Muscle of leg (tissue), 11 donors: ENCODE data around the gene RPS4Y1. TPM values are rescaled to one million over a fixed set of nuclear protein-coding genes. Genes with fewer than 3 reads are reported as not detected.
"Not testable (repeated sequence)": the region's sequence is repeated elsewhere in the genome, so short reads cannot be mapped to it uniquely, and the experiment has no call there.

Experiments
- DNase-seq: peaks from one replicate; pipeline ENCODE4 v3.0.0; 2013
- H3K27ac ChIP-seq: one replicate; pipeline ENCODE4 v1.5.1; 2013; ENCODE audit warnings: mild to moderate bottlenecking, low read length, control low read depth
- H3K27me3 ChIP-seq: one replicate; pipeline ENCODE4 v1.6.1; 2013; ENCODE audit warnings: low read length; ENCODE audit not compliant: control insufficient read depth, insufficient read depth
- H3K36me3 ChIP-seq: one replicate; pipeline ENCODE4 v1.6.1; 2013; ENCODE audit warnings: low read length; ENCODE audit not compliant: control insufficient read depth, insufficient read depth
- H3K4me1 ChIP-seq: one replicate; pipeline ENCODE4 v1.6.1; 2013; ENCODE audit warnings: low read length; ENCODE audit not compliant: control insufficient read depth, insufficient read depth
- H3K4me3 ChIP-seq: one replicate; pipeline ENCODE4 v1.5.1; 2013; ENCODE audit warnings: low read length, control low read depth
- H3K9me3 ChIP-seq: replicated peaks from 2 replicates; pipeline ENCODE4 v1.6.1; 2013; ENCODE audit warnings: low read depth, low read length; ENCODE audit not compliant: control insufficient read depth
- WGBS: methylation state at CpG from one replicate; pipeline ENCODE4 v1.1.5; 2013; ENCODE audit warnings: missing lambda C conversion rate; ENCODE audit not compliant: insufficient coverage; 5-methylcytosine and 5-hydroxymethylcytosine counted together
- polyA plus RNA-seq, 8 donors: library from polyadenylated mRNA; unstranded; fragments of 120-200 nt; gene quantifications; one replicate each; pipeline versions ENCODE4 v1.2.1 to v1.2.3, GENCODE V29; 2013; ENCODE audit warnings: inconsistent platforms in 1 of 8, low replicate concordance in 1 of 8; ENCODE audit not compliant: insufficient read length in 8 of 8, insufficient read depth in 1 of 8
- total RNA-seq: library from RNA; stranded (reverse); fragments of 120-200 nt; gene quantifications from one replicate; pipeline ENCODE4 v1.2.4, GENCODE V29; 2013

RPS4Y1 gene
- total and polyA plus RNA-seq, 9 donors = 577 to 742 (median 651) TPM; not detected in 1

DNA sequence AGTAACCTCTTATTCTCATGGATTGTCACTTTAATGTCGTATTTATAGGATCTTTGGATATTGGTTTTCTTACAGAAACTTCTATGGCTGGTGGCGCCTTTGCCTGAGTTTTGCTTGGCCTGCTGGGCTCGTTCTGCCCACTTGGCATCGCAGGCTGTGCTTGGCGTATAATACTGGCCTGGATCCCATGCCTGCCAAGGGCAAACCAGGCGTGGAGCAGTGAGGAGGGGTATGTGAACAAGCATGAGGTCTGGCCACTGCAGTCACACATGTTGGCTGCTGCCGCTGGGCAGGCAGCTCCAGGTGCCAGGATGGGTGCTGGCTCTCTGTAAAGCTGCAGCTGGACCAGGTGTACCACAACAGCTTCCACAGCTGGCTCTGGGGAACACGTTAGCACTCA lies 26.1 kb downstream of the RPS4Y1 start:
- no peaks in the 10 kb centered on the region for H3K27me3 ChIP-seq
- no peak overlapping the region for H3K27ac ChIP-seq
- no CpG with 5 or more reads among the region's 8 CpGs for WGBS
- no peak overlapping the region for H3K4me3 ChIP-seq
- no peaks in the 10 kb centered on the region for H3K4me1 ChIP-seq
- no peaks in the 10 kb centered on the region for H3K9me3 ChIP-seq
- no peak for DNase-seq
- no peaks in the 10 kb centered on the region for H3K36me3 ChIP-seq

DNA sequence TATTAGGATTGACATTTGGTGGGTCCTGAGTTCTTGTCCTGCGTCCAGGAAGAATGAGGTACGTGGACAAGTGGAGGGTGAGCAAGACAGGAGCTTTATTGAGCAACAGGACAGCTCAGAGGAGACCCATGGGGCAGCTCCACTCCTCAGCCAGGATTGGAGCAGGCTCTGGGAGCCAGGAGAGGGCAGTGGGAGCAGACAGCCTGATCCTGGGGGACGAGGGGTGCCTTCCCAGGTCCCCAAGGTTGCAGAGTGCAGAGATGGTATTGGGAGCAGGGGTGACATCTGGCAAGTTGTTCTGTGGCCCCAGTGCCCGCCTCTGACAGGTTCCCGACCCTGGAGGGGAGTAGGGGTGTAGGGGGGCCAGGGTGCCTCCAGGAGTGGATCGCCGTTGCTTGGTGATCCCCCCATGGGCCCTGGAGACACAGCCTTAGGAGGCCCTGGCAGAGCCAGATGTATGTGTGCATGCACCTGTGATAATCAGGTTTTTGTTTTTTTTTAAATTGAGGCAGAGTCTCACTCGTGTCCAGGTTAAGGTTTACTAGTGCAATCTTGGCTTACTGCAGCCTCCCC lies 26.7 kb downstream of the RPS4Y1 start:
- no CpG with 5 or more reads among the region's 8 CpGs for WGBS
- no peaks in the 10 kb centered on the region for H3K27me3 ChIP-seq
- H3K36me3 ChIP-seq = no peaks in the 10 kb centered on the region
- no peak overlapping the region for H3K4me3 ChIP-seq
- H3K27ac ChIP-seq = no peak overlapping the region
- H3K4me1 ChIP-seq = no peaks in the 10 kb centered on the region
- no peaks in the 10 kb centered on the region for H3K9me3 ChIP-seq
- DNase-seq = no peak

DNA sequence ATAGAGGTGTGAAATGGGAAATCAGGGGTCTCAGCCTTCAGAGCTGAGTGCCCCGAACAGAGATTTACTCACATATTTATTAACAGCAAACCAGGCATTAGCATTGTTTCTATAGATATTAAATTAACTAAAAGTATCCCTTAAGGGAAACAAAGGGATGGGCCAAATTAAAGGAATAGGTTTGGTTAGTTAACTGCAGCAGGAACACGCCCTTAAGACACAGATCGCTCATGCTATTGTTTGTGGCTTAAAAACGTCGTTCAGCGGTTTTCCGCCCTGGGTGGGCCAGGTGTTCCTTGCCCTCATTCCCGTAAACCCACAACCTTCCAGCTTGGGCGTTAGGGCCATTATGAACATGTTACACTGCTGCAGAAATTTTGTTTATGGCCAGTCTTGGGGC lies 30.8 kb downstream of the RPS4Y1 start:
- not testable (repeated sequence) for DNase-seq, H3K4me1 ChIP-seq, H3K27ac ChIP-seq, H3K4me3 ChIP-seq, H3K9me3 ChIP-seq, H3K36me3 ChIP-seq, H3K27me3 ChIP-seq
- WGBS = no CpG with 5 or more reads among the region's 9 CpGs

DNA sequence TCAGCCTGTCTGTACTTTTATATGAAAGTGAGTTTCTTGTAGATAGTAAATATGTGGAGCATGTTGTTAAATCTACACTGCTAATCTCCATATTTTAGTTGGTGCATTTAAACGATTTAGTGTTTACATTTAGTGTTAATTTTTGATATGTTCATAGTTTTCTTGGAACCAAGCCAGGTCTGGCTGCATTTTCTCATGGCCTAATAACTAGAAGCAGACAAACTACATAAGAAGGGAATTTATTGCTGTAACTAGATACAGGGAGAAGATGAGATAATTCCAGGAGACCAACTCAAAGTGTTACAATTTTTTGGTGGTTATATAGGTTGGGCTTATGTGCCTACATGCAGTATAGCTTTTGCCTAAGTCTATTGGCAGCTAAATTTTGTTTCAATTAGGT lies 32.8 kb downstream of the RPS4Y1 start:
- WGBS = no CpG with 5 or more reads among the region's 1 CpG

DNA sequence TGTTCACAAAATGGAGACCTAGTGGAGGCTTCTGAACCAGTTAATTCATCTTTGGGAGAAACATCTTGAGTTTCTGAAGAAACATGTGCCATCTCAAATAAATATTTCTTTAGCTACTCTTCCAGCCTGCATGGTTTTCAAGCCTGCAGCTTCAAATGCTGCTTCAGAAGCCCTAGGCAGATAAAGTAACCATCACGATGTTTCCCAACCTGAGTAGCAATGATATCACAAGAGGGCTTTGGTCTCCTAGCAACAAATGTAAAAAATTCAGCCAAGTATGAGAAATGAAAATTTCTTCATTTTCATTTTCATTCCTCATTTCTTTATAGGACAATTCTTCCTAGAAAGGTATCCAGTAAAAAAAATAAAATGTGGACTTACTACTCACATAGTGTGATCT lies 42.2 kb downstream of the RPS4Y1 start:
- no peak for DNase-seq
- H3K27me3 ChIP-seq = no peaks in the 10 kb centered on the region
- no peak overlapping the region for H3K27ac ChIP-seq

More for the DNA sequence above, 32.8 kb downstream of the RPS4Y1 start:
- no peaks in the 10 kb centered on the region for H3K9me3 ChIP-seq
- H3K36me3 ChIP-seq = no peaks in the 10 kb centered on the region
- H3K4me1 ChIP-seq = no peaks in the 10 kb centered on the region
- H3K27me3 ChIP-seq = no peaks in the 10 kb centered on the region
- H3K4me3 ChIP-seq = no peak overlapping the region
- H3K27ac ChIP-seq = no peak overlapping the region
- DNase-seq = no peak

DNA sequence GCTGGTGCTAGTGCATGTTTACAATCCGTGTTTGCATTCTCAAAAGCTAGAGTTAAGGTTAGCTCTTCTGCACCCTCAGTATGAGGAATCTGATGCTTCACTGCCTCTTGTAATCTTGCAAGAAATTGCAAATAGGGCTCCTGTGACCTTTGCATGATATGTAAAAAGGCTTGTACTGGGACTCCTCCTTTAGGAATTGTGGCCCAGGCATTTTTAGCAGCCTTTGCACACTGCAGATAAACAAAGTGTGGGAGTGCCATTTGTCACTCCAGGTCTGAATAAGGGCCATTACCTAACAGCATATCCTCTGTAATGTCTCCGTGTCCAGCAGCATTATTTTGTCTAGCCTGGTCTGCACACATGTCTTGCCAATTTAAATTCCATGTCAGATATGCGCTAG lies 44.5 kb downstream of the RPS4Y1 start:
- WGBS = no CpG with 5 or more reads among the region's 3 CpGs
- Histone ChIP-seq H3K4me3 (no peak overlapping the region), H3K4me1 (no peaks in the 10 kb centered on the region), H3K27me3 (no peaks in the 10 kb centered on the region), H3K9me3 (no peaks in the 10 kb centered on the region), H3K27ac (no peak overlapping the region), H3K36me3 (no peaks in the 10 kb centered on the region)
- DNase-seq = no peak

More for the DNA sequence above, 42.2 kb downstream of the RPS4Y1 start:
- H3K9me3 ChIP-seq = no peaks in the 10 kb centered on the region
- no peak overlapping the region for H3K4me3 ChIP-seq
- WGBS = no CpG with 5 or more reads among the region's 1 CpG
- no peaks in the 10 kb centered on the region for H3K4me1 ChIP-seq
- H3K36me3 ChIP-seq = no peaks in the 10 kb centered on the region

DNA sequence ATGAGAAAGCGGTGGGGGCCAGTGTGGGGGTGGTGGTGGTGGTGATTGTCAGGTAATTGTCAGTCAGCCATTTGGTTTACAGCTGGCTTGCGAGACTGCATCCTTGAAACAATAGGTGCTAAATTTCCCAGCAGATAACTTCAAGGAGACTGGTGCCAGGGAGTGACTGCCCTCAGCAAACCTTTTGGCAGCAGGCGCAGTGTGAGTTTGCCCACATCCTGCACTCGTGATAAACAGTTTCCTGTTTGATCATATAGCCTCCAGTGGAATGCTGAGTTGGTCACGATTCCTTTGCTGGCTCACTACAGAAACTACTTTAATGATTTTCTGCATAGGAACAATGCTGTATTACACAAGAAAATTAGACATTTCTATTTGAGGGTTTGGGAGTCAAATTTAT lies 46.0 kb downstream of the RPS4Y1 start:
- H3K9me3 ChIP-seq = no peaks in the 10 kb centered on the region

DNA sequence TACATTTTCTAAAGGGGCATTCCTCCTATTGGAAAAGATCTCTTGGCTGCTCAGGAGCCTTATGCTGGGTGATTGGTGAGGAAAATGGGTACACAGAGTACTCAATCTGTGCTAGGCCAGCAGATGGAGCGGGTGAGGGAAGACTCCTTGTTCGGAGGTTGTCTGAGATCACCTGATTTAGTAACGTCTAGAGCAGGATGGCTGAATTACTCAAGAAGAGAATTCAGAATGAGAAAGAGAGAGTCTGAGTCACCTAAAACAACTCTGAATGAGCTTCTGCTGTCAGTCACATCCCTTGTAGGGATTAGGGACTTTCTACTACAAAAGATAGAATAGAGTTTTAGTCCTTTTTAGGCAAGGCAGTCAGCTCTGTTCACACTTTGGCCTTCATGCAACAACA lies 46.6 kb downstream of the RPS4Y1 start:
- no peak for DNase-seq
- Histone ChIP-seq H3K4me3 (no peak overlapping the region), H3K27me3 (no peaks in the 10 kb centered on the region), H3K27ac (no peak overlapping the region), H3K36me3 (no peaks in the 10 kb centered on the region), H3K4me1 (no peaks in the 10 kb centered on the region), H3K9me3 (no peaks in the 10 kb centered on the region)
- no CpG with 5 or more reads among the region's 3 CpGs for WGBS

More for the DNA sequence above, 46.0 kb downstream of the RPS4Y1 start:
- DNase-seq = no peak
- H3K36me3 ChIP-seq = no peaks in the 10 kb centered on the region
- no peak overlapping the region for H3K27ac ChIP-seq
- H3K4me1 ChIP-seq = no peaks in the 10 kb centered on the region
- no peak overlapping the region for H3K4me3 ChIP-seq
- no CpG with 5 or more reads among the region's 5 CpGs for WGBS
- no peaks in the 10 kb centered on the region for H3K27me3 ChIP-seq

DNA sequence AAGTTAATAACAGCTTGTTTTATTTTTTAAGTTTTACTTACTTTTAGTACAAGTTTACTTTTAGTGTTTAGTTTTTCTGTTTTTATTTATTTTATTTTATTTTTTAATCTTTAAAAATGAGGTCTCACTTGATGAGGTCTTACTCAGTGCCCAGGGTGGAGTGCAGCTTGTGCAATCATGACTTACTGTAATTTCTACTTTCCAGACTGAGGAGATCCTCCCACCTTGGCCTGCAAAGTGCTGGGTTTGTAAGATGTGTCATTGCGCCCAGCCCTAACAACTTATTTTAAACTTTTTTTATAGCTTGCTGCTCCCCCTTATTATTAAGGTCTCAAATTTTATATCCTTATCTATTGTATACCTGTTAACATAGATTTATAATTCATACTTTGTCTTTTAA lies 52.1 kb downstream of the RPS4Y1 start:
- no peaks in the 10 kb centered on the region for H3K36me3 ChIP-seq
- H3K9me3 ChIP-seq = no peaks in the 10 kb centered on the region
- no peak overlapping the region for H3K4me3 ChIP-seq
- no CpG with 5 or more reads among the region's 1 CpG for WGBS
- no peak for DNase-seq
- no peaks in the 10 kb centered on the region for H3K27me3 ChIP-seq
- H3K4me1 ChIP-seq = no peaks in the 10 kb centered on the region
- no peak overlapping the region for H3K27ac ChIP-seq

DNA sequence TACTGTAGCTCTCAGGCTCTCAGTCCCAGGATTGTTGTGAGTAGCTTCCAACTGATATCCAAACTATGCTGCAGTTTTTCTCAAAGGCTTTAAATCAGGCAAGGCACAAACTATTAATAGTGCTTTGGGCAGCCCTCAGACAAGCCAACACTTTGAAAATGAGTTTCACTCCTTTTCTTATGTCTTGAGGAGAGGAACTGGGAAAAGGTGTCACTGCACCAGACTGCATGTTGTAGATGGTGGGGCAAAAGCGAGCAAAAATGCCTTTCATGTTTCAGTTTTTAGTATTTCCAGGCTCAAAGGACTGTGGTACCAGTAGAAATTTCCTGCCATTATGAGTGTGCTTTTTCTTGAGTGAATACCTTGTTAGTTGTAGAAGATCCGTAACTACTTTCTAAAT lies 54.6 kb downstream of the RPS4Y1 start:
- DNase-seq = no peak
- no peak overlapping the region for H3K4me3 ChIP-seq
- H3K27me3 ChIP-seq = no peaks in the 10 kb centered on the region
- WGBS = no CpG with 5 or more reads among the region's 2 CpGs
- no peaks in the 10 kb centered on the region for H3K36me3 ChIP-seq
- H3K4me1 ChIP-seq = no peaks in the 10 kb centered on the region
- H3K27ac ChIP-seq = no peak overlapping the region
- no peaks in the 10 kb centered on the region for H3K9me3 ChIP-seq

DNA sequence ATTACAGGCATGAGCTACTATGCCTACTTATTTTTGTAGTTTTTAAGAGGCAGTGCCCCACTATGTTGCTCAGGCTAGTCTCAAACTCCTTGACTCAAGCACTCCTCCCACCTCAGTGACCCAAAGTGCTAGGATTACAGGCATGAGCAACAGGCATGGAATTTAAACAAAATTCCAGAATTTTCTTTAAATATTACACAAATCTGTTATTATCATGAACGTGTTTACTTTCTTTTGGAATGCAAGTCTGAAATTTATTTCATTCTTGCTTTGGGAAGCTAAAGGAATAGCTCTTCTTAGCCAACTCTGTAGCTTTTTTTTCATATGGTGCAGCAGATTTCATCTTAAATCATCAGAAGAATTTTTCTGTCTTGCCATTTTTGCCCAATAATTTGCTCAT lies 66.0 kb downstream of the RPS4Y1 start:
- H3K4me1 ChIP-seq = no peaks in the 10 kb centered on the region
- no peaks in the 10 kb centered on the region for H3K36me3 ChIP-seq
- H3K9me3 ChIP-seq = no peaks in the 10 kb centered on the region
- no CpG with 5 or more reads among the region's 1 CpG for WGBS
- no peaks in the 10 kb centered on the region for H3K27me3 ChIP-seq
- DNase-seq = no peak
- H3K27ac ChIP-seq = no peak overlapping the region
- H3K4me3 ChIP-seq = no peak overlapping the region
